RWPE2 (cell line): ENCODE results near the gene LRRN4CL.

Experiments
- ATAC-seq: fragments of 200-7000 bp; cut with Tn5 transposase; 3 replicates; pipeline ENCODE4 v1.9.1; 2021; ENCODE audit warnings: low read depth
- DNase-seq: peaks from one replicate; pipeline ENCODE4 v3.0.0-alpha.2; 2020; ENCODE audit warnings: low spot score
- H3K27ac ChIP-seq: fragments of 450-650 bp; 2 replicates; pipeline ENCODE4 v1.5.1; 2017; ENCODE audit warnings: mild to moderate bottlenecking; ENCODE audit not compliant: poor library complexity, severe bottlenecking
- H3K27me3 ChIP-seq: fragments of 250-450 bp; sonication (Bioruptor Pico); 2 replicates; pipeline ENCODE4 v1.5.1; 2021; ENCODE audit warnings: mild to moderate bottlenecking, moderate library complexity; ENCODE audit not compliant: insufficient read depth, poor library complexity, severe bottlenecking
- H3K36me3 ChIP-seq: fragments of 250-450 bp; sonication (Bioruptor Pico); 2 replicates; pipeline ENCODE4 v1.5.1; 2020; ENCODE audit warnings: low read depth, mild to moderate bottlenecking, moderate library complexity
- H3K4me1 ChIP-seq: fragments of 250-450 bp; sonication (Bioruptor Pico); 2 replicates; pipeline ENCODE4 v1.5.1; 2021; ENCODE audit warnings: mild to moderate bottlenecking, moderate library complexity; ENCODE audit not compliant: insufficient read depth, poor library complexity, severe bottlenecking
- H3K4me3 ChIP-seq: fragments of 250-450 bp; sonication (Bioruptor Pico); 2 replicates; pipeline ENCODE4 v1.5.1; 2021; ENCODE audit warnings: mild to moderate bottlenecking, moderate library complexity; ENCODE audit not compliant: severe bottlenecking
- H3K9me3 ChIP-seq: fragments of 250-450 bp; sonication (Bioruptor Pico); 2 replicates; pipeline ENCODE4 v1.5.1; 2021; ENCODE audit warnings: mild to moderate bottlenecking, moderate library complexity; ENCODE audit not compliant: severe bottlenecking
- CTCF ChIP-seq: fragments of 450-650 bp; IDR thresholded peaks from one replicate; pipeline ENCODE4 v1.5.1; 2017; ENCODE audit warnings: mild to moderate bottlenecking, moderate library complexity; ENCODE audit not compliant: poor library complexity, severe bottlenecking

LRRN4CL gene

GRCh38 chr11:62665075-62665598 lies 24.2 kb downstream of the LRRN4CL start, which contains the start of the genes C11orf98 and CSKMT:
Gene C11orf98, minus strand, starts transcription at chr11:62665210. Its CDS starts 41 bp downstream, at chr11:62665169.
Gene CSKMT, plus strand, starts transcription at chr11:62665312. Its CDS starts 568 bp downstream, at chr11:62665880.
- peak; percentile 89 for DNase-seq
- Histone ChIP-seq H3K27me3 (no peaks in the 10 kb centered on the region), H3K4me3 (peak within 1 kb of the TSS; percentile 88), H3K9me3 (no peaks in the 10 kb centered on the region), H3K36me3 (peaks cover 32% of the 10 kb centered on the region), H3K27ac (peak within 1 kb of the TSS; percentile 84), H3K4me1 (no peaks in the 10 kb centered on the region)
- TF ChIP-seq CTCF = no peak
- ATAC-seq = peak; percentile 83

DNA sequence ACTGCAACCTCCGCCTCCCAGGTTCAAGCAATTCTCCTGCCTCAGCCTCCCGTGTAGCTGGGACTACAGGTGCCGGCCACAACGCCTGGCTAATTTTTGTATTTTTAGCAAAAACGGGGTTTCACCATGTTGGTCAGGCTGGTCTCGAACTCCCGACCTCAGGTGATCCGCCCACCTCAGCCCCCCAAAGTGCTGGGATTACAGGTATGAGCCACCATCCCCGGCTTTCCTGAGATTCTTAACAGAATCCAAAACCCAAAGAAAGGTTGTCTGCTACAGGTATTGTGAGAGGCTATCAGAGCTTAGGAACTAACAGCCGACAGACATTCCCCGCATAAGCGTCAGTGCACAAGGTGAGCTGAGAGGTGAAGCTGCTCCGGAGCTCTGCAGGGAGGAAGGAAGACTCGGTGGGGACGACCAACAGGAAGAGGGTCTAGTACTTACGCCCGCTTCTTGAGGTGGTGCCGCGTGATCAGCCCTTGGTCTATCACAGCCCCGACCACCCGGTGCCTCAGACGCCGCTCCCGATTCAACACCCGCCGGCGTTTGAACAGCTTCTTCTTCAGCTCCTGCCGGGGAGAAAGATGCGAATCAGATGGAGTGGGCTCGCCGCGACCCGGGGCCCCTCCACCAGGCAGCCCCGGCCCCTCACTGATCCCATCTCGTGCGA lies 24.8 kb downstream of the LRRN4CL start:
- H3K27ac ChIP-seq = peak overlapping the region; percentile 84
- DNase-seq = peak; percentile 72
- no peak for TF ChIP-seq CTCF
- no peaks in the 10 kb centered on the region for H3K27me3 ChIP-seq
- H3K4me3 ChIP-seq = peak overlapping the region; percentile 88
- H3K36me3 ChIP-seq = peaks cover 32% of the 10 kb centered on the region
- H3K4me1 ChIP-seq = no peaks in the 10 kb centered on the region
- H3K9me3 ChIP-seq = no peaks in the 10 kb centered on the region
- ATAC-seq = peak; percentile 51

DNA sequence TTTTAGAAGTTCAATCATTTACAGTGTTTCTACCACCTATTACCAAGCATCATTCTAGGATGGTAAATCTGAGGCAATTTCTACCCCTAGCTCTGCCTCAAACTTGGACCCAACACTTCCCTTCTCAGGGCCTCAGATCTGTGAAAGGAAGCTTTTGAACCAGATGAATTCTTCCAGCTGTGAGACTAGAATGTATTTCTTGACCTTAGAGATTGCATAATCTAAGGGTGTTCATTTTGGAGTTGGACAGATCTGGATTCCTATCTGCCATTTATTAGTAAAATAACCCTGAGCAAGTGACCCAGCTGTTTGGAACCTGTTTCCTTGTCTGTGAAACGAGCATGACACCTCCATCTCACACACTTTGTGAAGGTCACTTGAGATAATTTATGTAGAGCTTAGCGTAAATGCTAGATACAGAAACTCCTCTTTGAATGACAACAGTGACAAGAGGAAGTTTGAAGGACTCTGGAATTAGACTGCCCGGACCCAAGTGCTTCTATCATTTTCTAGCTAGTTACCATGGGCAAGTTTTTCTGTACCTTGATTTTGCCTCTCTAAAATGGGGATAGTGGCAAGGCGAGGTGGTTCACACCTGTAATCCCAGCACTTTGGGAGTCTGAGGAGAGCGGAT lies 32.4 kb downstream of the LRRN4CL start:
- H3K4me1 ChIP-seq = no peaks in the 10 kb centered on the region
- H3K27ac ChIP-seq = no peak overlapping the region
- DNase-seq (no peak), ATAC-seq (no peak)
- TF ChIP-seq CTCF = no peak
- no peak overlapping the region for H3K4me3 ChIP-seq
- H3K27me3 ChIP-seq = no peaks in the 10 kb centered on the region
- H3K36me3 ChIP-seq = 0 out of 2 replicates have a peak, but pooled peaks cover 4% of the 10 kb centered on the region
- no peaks in the 10 kb centered on the region for H3K9me3 ChIP-seq

- Histone ChIP-seq H3K36me3 (peaks cover 5% of the 10 kb centered on the region; the same call in 1 of the 2 replicates), H3K9me3 (no peaks in the 10 kb centered on the region), H3K4me3 (no peak overlapping the region), H3K27me3 (no peaks in the 10 kb centered on the region), H3K4me1 (no peaks in the 10 kb centered on the region), H3K27ac (no peak overlapping the region)
- DNase-seq (no peak), ATAC-seq (no peak)
- no peak for TF ChIP-seq CTCF
Measured at GRCh38 chr11:62654297-62654696, 35.0 kb downstream of the LRRN4CL start.
